Activated naive CD4-positive, alpha-beta T cell (primary cell): ENCODE data around the gene GRM2.

ENCODE experiments used
- DNase-seq, 4 experiments: peaks; one replicate each; lab custom pipeline; 2025; lab: John Stamatoyannopoulos, UW

The GRM2 gene

GRCh38 chr3:51706788-51707731 is at the start of gene GRM2:
TSS of gene GRM2 (plus strand) at chr3:51707068. CDS start at chr3:51708984, 1,916 bp downstream.
- DNase-seq, result no peak

- no peak for DNase-seq
Observed at GRCh38 chr3:51657234-51657633, 49.6 kb upstream of the GRM2 start.

- DNase-seq, result no peak
Observed at GRCh38 chr3:51659942-51660341, 46.9 kb upstream of the GRM2 start.

GRCh38 chr3:51662456-51662855 is 44.4 kb upstream of the GRM2 start:
- DNase-seq, result no peak

GRCh38 chr3:51668756-51669155 is 38.1 kb upstream of the GRM2 start:
- no peak for DNase-seq

- DNase-seq, result peak; percentile 26 to 69 (median 63)
Observed at GRCh38 chr3:51669241-51670052, 37.4 kb upstream of the GRM2 start.

- DNase-seq, result no peak
Observed at GRCh38 chr3:51670053-51670822, 36.6 kb upstream of the GRM2 start.

- peak; percentile 60 to 94 (median 77) for DNase-seq
Observed at GRCh38 chr3:51670823-51671733, 35.8 kb upstream of the GRM2 start, which contains the start of gene TEX264. TSS of gene TEX264 (plus strand) at chr3:51671252. CDS start at chr3:51674305, 3,053 bp downstream.

GRCh38 chr3:51671734-51672475 is 35.0 kb upstream of the GRM2 start:
- peak in 2 of 4 experiments; percentile 17 to 52 for DNase-seq

- no peak for DNase-seq
Observed at GRCh38 chr3:51673181-51673801, 33.6 kb upstream of the GRM2 start.

GRCh38 chr3:51673802-51674654 is 32.8 kb upstream of the GRM2 start:
- no peak for DNase-seq

- DNase-seq, result no peak
Observed at GRCh38 chr3:51675201-51675611, 31.7 kb upstream of the GRM2 start.

GRCh38 chr3:51676102-51676640 is 30.7 kb upstream of the GRM2 start:
- no peak for DNase-seq

- no peak for DNase-seq
Observed at GRCh38 chr3:51677358-51677757, 29.5 kb upstream of the GRM2 start.

- DNase-seq, result no peak
Observed at GRCh38 chr3:51678186-51678585, 28.7 kb upstream of the GRM2 start.

- no peak for DNase-seq
Observed at GRCh38 chr3:51678641-51679040, 28.2 kb upstream of the GRM2 start.

GRCh38 chr3:51679318-51679717 is 27.6 kb upstream of the GRM2 start:
- DNase-seq, result no peak

GRCh38 chr3:51679777-51680176 is 27.1 kb upstream of the GRM2 start:
- no peak for DNase-seq
